ENCODE results near the gene HES1.

Gene HES1

DNA sequence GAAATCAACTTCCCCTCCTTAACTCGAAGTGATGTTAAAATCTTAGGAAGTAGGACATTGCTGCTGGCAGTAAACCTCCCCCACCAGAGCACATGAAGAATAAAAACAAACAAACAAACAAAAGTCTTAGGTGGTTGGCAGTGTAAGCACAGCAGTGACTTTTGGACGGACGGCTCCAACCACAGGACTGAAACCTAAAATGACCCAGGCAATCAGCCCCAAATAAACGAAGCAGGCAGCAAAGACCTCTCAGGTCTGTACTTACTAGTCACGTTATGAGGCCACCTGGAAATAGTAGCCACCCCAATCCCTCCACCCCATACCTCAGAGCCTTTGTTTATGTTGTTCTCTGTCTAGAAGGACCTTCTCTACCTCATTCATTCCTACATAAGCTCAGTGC lies 33.5 kb upstream of the HES1 start:
- no peak for DNase-seq (ENCODE audit: low read depth)

DNA sequence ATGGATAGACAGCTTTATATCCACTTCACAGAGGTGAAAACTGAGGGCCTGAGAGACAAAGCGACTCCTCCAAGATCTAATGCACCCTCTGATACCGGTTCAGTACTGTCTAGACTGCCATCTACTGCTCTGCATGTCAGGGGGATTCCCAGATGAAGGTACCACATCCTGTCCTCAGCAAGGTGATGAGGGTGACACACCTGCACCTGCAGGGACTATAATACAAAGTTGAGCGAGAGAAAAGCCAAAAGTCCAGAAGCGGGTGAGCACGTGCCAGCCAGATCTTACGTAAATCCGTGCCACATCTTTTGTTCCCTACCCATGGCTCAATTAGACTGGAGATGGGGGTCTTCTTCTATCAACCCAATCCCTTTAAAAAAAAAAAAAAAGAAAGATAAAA lies 32.4 kb upstream of the HES1 start:
- DNase-seq (ENCODE audit: low read depth), result peak; percentile 12

DNA sequence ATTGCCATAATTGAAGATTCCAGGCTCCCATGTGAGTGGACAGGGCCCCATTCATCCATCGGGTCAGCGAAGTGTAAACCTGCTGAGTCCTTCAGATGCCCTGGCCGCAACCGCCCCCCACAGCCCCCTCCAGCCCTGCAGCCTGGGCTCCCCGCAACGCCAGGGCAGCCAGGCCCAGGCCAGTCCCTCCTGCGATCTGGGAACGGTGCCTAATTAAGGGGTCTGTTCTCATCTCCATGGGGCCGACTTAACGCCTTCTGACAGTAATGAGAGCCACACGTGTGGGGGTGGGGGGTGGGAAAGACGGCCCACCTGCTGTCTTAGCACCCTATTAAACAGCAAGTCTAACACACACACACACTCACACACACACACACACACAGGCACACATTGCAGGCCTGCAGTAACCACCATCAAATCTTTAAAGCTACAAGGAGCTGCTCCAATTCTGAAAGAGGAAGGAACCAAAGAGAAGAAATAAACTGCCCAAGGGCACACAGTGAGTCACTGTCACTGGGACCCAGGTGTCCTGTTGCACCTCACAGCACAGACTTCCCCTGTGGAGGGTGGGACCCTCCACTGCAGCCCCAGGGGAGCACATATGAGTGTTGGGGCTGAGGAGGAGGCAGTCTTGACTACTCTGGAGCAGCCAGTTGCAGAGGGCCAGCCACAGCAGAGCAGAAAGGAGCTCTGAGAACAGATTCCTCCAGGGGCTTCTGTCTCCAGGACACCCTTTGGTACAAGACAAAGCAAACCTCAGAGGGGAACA lies 31.8 kb upstream of the HES1 start:
- DNase-seq (ENCODE audit: low read depth), result no peak

DNA sequence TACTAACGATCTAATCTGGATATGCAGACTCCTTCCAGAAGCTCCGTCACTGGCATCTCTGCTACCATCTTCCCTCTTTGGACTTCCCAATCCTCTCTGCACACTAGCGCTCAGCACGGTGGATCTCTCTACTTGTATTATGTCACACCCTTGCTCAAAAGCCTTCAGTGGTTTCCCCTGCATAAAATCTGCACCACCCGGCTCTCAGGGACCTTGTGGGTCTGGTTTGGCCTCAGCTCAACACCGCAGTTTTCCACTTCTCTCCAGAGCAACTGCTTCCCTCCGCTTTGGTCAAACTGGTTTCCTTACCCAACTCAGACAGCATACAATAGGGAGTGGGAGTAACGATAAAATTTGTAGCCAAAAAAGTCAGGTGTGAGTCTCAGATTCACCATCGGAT lies 30.7 kb upstream of the HES1 start:
- DNase-seq (ENCODE audit: low read depth), result no peak

DNA sequence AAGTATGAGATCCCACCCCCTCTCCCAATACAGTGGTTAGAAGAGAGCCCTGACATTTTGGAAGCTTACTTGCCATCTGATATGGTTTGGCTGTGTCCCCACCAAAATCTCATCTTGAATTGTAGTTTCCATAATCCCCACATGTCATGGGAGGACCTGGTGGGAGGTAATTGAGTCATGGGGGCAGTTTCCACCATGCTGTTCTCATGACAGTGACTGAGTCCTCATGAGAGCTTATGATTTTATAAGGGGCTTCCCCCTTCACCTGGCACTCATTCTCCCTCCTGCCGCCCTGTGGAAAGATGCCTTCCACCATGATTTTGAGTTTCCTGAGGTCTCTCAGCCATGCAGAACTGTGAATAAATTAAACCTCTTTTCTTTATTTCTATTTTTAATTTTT lies 28.8 kb upstream of the HES1 start:
- no peak for DNase-seq (ENCODE audit: low read depth)

DNA sequence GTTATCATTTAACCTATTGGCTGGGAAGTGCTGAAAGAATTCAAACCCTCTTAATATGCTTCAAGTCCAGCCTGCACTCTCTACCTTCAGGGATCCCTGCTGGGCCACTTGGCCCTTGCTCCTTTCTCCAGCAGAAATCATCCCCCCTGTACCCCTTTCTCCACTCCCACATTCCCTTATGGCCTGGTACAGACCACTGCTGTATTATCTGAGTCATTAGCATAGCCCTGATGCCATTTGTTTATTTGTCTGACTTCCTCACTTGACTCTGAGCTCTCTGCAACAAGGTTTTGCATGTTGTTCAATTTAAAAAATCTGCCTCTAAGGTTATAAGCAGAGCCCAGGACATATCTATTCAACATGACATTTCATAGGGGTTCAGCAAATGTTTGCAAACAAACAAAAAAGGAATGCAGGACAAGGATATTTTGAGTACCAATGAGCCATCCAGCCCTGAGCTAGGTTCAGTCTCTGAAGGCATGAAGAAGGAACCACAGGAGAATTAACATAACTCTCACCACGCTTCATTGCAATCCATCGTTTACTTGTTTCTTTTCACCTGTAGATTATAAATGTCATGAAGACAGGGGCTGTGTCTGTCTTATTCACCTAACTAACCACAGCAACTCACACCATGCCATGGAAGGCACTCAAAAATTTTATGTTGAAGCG lies 26.6 kb upstream of the HES1 start:
- DNase-seq (ENCODE audit: low read depth), result no peak

DNA sequence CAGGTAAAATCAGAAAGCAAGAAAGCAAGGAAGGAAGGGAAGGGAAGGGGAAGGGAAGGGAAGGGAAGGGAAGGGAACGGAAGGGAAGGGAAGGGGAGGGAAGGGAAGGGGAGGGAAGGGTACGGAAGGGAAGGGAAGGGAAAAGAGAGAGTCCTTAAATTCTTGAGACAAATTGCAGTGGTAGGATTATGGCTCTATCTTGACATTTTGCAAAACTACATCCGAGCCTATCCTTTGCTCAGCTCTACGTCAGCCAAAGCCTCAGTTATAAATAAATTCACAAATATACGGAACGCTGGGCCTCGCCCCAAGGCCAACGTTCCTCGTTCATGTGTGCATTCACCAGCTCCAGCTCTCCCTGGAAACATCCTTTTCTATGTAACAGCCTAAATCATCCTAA lies 25.5 kb upstream of the HES1 start:
- DNase-seq (ENCODE audit: low read depth), result no peak

DNA sequence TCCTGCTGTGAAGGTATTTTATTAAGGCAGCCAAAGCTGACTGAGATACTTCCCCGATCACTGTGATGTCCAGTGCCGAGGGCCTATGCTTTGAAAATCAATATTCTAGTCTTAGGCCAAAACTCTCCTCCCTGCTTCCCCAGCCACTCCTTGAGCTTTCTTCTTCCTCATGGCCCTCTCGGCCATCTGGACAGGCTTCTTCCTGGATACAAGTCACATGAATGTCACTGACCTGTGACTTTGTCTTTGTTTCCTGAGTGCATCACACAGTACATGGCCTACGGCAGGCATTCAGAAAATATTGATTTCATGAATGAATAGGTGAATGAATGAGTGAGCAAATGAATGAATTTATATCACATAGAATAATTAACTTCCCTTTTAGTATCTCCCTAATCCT lies 24.6 kb upstream of the HES1 start:
- DNase-seq (ENCODE audit: low read depth), result no peak

DNA sequence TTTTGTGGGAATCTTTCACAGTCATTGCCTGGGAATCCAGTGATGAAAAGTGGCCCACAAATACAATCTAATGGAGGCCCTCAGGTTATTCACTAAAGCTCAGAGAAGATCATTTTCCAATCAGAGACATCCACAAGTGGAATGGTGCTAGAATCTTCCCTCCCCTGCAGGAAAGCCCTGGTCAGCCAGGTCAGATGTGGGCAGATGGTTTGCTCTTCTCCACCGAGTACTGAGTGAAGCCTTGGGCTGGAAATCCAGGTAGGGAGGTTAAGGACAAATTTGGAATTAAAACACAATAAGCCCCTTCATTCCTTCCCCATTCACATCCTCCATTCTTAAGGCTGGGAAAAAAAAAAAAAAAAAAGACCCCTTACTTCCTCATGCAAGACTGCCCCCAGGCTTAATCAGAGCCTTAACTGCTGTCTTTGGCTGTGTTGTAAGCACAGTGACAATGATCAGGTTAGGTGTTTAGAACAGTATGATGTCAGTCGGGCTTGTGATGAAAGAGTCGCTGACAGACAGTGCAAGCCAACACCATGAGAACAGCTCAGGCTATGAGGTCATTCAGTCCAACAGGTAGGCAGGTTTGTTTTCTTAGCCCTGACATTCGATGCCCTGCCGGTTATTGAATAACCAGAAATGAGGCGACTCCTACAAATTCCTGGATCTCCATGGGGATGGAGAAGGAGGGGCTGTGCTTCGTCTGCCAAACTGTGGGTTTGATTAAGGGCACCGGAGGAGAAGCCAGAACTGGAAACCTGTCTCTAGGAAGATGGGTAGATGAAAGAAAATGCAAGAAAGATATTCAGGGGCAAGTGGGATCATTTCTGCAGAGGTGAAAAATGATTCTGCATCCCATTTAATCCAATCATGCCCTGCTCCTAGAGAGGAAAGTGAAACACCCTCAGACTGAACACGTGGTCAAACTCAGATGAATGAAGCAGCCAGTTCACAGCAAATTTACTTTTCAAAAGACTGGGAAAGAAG lies 23.5 kb upstream of the HES1 start:
- no peak for DNase-seq (ENCODE audit: low read depth)

DNA sequence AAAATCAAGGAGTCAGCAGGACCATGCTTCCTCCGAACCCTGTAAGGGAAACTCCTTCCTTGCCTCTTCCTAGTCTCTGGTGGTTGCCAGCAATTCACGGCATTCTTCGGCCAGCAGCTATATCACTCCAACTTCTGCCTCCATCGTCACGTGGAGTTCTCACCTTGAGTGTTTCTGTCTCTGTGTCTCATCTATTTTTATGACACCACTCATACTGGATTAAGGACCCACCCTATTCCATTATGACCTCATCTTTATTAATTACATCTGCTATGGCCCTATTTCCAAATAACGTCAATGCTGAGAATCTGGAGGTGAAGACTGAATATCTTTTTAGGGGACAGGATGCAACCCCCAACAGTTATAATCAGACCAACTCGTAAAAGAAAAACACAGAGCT lies 21.8 kb upstream of the HES1 start:
- no peak for DNase-seq (ENCODE audit: low read depth)

DNA sequence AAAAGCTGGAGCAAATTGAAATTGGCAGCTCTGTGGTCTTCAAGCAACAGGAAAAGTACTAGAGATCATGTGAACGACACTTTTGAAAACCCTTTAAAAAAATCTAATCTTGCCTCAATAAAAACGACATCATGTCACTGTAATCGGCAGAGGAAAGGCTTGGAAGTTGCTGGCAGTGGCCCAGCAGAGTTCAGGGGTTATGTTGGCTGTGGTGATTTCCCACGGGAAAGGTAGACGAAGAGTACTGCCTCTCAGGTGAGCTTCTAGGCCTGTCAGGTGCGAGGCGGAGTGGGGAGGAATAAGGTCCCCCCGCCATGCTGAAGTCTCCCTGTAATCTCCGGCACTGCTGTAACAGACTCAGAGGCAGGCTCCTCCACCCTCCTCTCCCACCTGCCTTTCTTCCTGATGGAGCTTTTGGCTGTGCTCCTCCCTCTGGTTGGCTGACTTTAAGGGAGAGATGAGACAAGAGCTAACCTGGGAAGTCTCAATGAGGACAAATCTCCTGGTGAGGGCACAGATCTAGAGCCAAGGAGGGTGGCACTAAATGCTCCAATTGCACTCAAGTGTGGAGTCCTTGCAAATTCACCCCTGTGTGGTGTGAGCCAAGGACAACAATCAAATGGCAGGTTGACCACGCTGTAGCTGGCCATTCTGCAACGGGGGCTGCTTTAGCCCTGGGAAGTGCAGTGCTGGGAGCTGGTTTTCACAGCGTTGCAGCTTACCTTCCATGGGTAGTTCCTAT lies 18.7 kb upstream of the HES1 start:
- DNase-seq (ENCODE audit: low read depth), result no peak

DNA sequence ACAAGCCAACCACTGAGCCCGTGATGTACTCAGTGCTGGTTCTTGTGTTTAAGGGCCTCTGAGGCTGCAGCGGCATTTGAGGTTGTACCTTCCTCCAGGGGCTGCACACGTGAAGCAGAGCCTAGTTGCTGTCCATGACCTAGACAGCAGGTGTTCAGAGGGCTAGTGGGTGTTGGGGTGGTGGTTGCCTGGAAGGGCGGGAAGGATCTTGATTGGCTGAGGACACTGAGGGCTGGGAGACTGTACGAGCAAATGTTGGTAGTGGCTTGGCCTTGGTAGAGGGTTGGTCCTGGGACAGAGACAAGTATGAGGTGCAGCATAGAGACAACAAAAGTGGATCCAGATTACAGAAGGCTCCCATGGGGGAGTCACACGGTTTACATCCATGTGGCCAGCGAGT lies 17.0 kb upstream of the HES1 start:
- no peak for DNase-seq (ENCODE audit: low read depth)

DNA sequence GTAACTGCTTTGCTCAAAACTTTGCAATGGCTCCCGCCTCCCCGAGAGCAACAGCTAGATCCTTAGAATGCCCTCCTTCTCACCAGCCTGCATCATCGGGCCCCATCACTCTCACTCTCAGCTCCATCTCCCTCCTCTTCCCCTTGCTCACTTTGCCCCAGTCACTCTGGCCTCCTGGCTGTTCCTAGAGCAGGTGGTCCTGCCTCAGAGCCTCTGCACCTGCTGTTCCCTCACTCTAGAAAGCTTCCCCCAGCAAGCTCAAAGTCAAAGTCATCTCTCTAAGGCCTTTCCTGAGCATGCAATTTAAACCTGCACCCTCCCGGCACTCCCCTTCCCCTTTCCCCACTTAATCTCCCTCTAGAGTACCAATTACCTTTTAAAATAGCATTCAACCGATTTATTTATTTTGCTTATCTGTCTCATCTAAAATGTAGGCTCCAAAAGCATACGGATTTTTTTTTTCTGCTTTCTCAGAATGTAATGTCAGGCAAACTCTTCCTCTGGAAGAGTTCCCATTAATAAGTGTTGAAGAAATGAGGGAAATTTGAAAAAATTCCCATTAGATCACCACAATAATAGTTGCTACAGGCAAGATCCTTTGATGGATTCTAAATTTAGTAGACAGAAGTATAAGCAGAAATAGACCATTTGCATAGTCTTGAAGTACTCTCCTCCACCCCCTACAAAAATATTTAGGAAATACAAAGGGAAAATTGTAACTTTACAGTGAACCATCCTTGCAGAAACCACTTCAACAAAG lies 15.9 kb upstream of the HES1 start:
- no peak for DNase-seq (ENCODE audit: low read depth)

DNA sequence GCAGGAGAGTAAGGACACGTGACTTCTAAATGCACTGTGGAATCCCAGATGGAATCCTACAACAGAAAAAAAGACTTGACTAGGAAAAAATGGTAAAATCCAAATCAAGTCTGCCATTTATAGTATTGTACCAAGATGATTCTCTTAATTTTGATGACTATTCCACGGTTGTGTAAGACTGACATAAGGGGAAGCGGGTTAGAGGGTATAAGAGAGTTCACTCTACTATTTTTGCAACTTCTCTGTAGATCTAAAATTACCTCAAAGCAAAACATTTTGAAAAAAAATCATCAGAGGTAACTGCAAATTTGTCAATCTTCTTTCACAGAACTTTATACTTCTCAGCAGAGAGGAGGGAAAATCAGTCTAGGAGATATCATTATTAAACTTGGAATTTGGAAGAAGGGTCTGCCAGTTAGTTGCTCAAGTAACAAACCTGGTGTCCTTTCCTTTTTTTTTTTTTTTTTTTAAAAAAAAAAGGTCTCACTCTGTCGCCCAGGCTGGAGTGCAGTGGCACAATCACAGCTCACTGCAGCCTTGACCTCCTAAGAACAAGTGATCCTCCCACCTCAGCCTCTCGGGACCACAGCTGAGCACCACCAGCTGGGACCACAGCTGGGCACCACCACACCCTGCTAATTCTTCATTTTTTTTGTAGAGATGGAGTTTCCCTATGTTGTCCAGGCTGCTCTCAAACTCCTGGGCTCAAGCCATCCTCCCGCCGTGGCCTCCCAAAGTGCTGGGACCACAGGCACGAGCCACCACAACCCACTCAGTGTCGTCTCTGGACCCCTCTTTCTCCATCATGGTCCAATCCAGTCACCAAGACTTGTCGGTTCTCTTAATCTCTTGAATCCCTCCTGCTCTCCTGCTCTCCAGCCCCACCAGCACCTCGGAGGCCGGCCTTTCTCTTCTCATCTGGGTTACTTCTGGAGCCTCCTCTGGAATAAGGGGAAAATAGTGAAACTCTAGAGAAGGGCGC lies 14.9 kb upstream of the HES1 start:
- no peak for DNase-seq (ENCODE audit: low read depth)

DNA sequence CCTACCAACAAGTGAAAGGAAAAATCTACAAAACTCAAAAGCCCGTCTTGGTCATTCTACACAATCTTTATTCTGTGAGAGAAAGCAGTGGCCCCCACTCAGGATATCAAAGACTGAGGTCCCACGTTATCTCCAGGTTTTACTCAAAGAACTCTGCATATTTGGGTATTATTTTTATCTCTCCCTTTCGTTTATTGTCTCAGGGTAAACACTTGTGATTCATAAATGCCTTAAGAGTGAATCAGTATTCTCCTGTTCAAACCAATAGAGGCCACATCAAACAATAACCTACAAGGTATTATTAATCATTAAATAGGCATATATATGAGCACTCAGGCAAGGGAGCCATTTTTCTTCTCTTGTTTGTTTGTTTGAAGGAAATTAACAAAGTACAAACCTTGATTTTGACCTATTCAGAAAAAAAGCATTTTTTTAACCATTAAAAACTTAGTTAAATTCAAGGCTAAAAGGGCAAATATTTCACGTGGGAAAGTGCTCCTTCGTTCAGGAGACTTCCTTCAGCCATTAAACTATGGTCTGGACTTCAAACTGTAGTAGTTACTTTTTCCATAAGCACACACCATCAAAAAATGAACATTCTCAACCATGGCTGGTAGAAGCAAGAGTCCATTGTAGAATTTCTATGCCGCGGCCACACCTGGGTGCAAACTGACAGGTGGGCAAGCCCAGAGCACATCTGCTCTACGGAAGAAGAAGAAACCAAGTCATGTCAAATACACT lies 13.9 kb upstream of the HES1 start:
- DNase-seq (ENCODE audit: low read depth), result no peak

DNA sequence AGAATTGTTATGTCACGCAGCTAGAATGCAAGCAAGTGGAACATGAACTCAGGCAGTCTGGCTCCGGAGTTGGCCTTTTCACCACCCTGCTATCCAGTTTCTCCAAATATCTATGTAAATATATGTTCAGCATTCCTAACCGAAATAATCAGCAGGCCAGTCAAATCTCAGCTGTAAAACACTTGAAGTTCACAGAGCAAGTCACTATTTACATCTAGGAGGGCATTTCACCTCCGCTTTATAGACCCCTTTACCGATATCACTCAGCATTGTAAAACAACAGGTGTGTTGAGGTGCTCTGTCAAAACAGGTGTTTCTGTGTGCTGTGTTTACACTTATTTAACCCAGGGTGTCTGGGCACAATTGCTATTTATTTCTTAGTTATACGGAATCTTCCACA lies 12.2 kb upstream of the HES1 start:
- DNase-seq (ENCODE audit: low read depth), result no peak

DNA sequence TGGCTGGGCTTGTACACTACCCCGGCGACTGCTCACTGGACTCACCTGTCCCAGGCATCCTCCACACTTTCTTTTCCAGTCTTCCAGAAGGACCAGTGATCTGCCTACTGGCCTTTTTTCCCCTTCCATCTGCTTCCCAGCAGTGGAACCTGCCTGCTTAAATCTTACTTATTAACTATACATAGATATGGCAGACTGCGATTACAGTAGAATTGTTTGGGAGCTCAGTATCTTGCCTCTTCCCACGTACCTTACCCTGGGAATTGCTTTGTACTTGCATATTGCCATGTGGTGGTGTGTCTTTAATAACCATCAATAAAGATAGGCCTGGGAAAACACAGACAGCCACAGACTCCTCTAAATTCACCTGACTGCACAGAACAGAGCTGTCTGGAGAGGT lies 11.8 kb upstream of the HES1 start:
- DNase-seq (ENCODE audit: low read depth), result no peak

DNA sequence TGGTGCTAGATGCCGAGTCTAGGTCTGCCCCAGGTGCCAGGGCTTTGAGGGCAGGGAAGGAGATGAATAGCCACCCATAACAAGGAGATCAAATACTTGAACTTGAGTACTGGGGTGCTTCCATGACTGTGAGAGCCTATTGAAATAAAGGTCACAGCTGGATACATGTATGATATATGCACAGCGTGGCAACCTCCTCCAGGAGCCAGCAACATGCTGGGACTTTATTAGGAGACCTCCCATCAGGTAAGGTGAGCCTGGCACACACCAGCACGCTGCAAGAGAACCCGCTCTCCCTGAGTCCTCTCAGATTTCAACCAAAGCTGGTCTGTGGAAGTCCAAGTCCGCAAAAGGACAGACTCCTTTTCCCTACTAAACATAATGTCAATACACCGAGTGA lies 10.5 kb upstream of the HES1 start:
- DNase-seq (ENCODE audit: low read depth), result no peak

DNA sequence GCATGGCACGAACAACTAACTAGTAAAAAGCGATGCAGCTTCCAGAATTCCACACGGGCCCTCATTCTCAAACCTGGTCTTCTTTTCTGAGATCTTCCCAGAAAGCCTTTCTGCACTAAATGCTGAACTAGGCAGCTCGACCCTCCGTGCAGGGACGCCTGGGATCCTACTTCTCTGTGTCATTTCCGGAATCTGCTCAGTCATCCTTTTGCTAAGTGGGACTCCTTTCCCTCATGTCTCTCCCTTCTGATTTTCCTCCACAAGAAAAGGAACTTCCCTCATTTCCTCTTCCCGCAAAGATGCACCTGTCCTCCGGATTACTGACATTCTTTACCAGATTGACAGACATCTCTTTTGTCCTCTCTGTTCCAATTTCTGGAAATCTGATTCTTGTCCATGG lies 9.2 kb upstream of the HES1 start:
- no peak for DNase-seq (ENCODE audit: low read depth)
